ENCODE results near the gene UCN2. TPM values are rescaled to one million over a fixed set of nuclear protein-coding genes. Genes with fewer than 3 reads are reported as not detected.
"Not testable (repeated sequence)": the region's sequence is repeated elsewhere in the genome, so short reads cannot be mapped to it uniquely, and the experiment has no call there.

UCN2 gene
- total RNA-seq, 1 experiment from 2014 or later, result 21.4 TPM

- no peak for DNase-seq (ENCODE audit: low read depth)
Observed at GRCh38 chr3:48543271-48543866, 20.2 kb downstream of the UCN2 start.

- no peak for DNase-seq (ENCODE audit: low read depth)
Observed at GRCh38 chr3:48538451-48538850, 25.1 kb downstream of the UCN2 start.

- no peak for DNase-seq (ENCODE audit: low read depth)
Observed at GRCh38 chr3:48536785-48537184, 26.8 kb downstream of the UCN2 start.

GRCh38 chr3:48536116-48536515 is 27.5 kb downstream of the UCN2 start:
- DNase-seq (ENCODE audit: low read depth), result no peak

GRCh38 chr3:48535578-48535977 is 28.0 kb downstream of the UCN2 start:
- DNase-seq (ENCODE audit: low read depth), result no peak

GRCh38 chr3:48532977-48533337 is 30.6 kb downstream of the UCN2 start:
- no peak for DNase-seq (ENCODE audit: low read depth)

- no peak for DNase-seq (ENCODE audit: low read depth)
Observed at GRCh38 chr3:48532271-48532976, 31.2 kb downstream of the UCN2 start.

- DNase-seq (ENCODE audit: low read depth), result not testable (repeated sequence)
Observed at GRCh38 chr3:48530701-48531100, 32.9 kb downstream of the UCN2 start.

- no peak for DNase-seq (ENCODE audit: low read depth)
Observed at GRCh38 chr3:48528754-48529153, 34.8 kb downstream of the UCN2 start.

GRCh38 chr3:48528048-48528447 is 35.5 kb downstream of the UCN2 start:
- DNase-seq (ENCODE audit: low read depth), result no peak

GRCh38 chr3:48524970-48525369 is 38.6 kb downstream of the UCN2 start:
- DNase-seq (ENCODE audit: low read depth), result no peak

- no peak for DNase-seq (ENCODE audit: low read depth)
Observed at GRCh38 chr3:48521635-48522034, 41.9 kb downstream of the UCN2 start.

- no peak for DNase-seq (ENCODE audit: low read depth)
Observed at GRCh38 chr3:48519277-48519643, 44.3 kb downstream of the UCN2 start.

GRCh38 chr3:48518638-48519276 is 44.8 kb downstream of the UCN2 start:
- DNase-seq (ENCODE audit: low read depth), result no peak

GRCh38 chr3:48518069-48518468 is 45.5 kb downstream of the UCN2 start:
- no peak for DNase-seq (ENCODE audit: low read depth)

- DNase-seq (ENCODE audit: low read depth), result no peak
Observed at GRCh38 chr3:48516571-48516970, 47.0 kb downstream of the UCN2 start.

- no peak for DNase-seq (ENCODE audit: low read depth)
Observed at GRCh38 chr3:48514431-48515227, 49.0 kb downstream of the UCN2 start.

Small RNA genes within 50 kb of the gene (small RNA-seq; reads per million reads assigned to genes)
- gene MIR6823, result not detected

Other genes with a start within 250 kb of the UCN2 start
- not detected in 2 replicates for gene SPINK8, start 230.1 kb downstream of the UCN2 start, total RNA-seq (2014; rRNA removed; shearing (Covaris generic))
- not detected in 2 replicates for gene FBXW12, start 191.6 kb downstream of the UCN2 start, total RNA-seq (2014; rRNA removed; shearing (Covaris generic))
- 5.8 and 12.3 TPM in 2 replicates for gene PLXNB1, start 133.7 kb downstream of the UCN2 start, total RNA-seq (2014; rRNA removed; shearing (Covaris generic))
- 53.4 and 69.9 TPM in 2 replicates for gene CCDC51, start 123.7 kb downstream of the UCN2 start, total RNA-seq (2014; rRNA removed; shearing (Covaris generic))
- gene TMA7, start 123.5 kb downstream of the UCN2 start, total RNA-seq (2014; rRNA removed; shearing (Covaris generic)), result 368 and 782 TPM in 2 replicates
- 22.9 and 29.2 TPM in 2 replicates for gene ATRIP, start 117.0 kb downstream of the UCN2 start, total RNA-seq (2014; rRNA removed; shearing (Covaris generic))
- 171 and 206 TPM in 2 replicates for gene SHISA5, start 59.6 kb downstream of the UCN2 start, total RNA-seq (2014; rRNA removed; shearing (Covaris generic))
- 23.8 and 27.2 TPM in 2 replicates for gene PFKFB4, start 7.0 kb downstream of the UCN2 start, total RNA-seq (2014; rRNA removed; shearing (Covaris generic))
- 3.1 and 4.2 TPM in 2 replicates for gene COL7A1, start 31.5 kb upstream of the UCN2 start, total RNA-seq (2014; rRNA removed; shearing (Covaris generic))
- 359 and 364 TPM in 2 replicates for gene UQCRC1, start 45.9 kb upstream of the UCN2 start, total RNA-seq (2014; rRNA removed; shearing (Covaris generic))
- not detected in 2 replicates for gene TMEM89, start 58.0 kb upstream of the UCN2 start, total RNA-seq (2014; rRNA removed; shearing (Covaris generic))
- 21.9 and 23.6 TPM in 2 replicates for gene SLC26A6, start 71.7 kb upstream of the UCN2 start, total RNA-seq (2014; rRNA removed; shearing (Covaris generic))
- 3.5 and 3.8 TPM in 2 replicates for gene CELSR3, start 99.1 kb upstream of the UCN2 start, total RNA-seq (2014; rRNA removed; shearing (Covaris generic))
- gene NCKIPSD, start 122.1 kb upstream of the UCN2 start, total RNA-seq (2014; rRNA removed; shearing (Covaris generic)), result 34.2 and 39.2 TPM in 2 replicates
- gene IP6K2, start 153.4 kb upstream of the UCN2 start, total RNA-seq (2014; rRNA removed; shearing (Covaris generic)), result 45.8 and 65.7 TPM in 2 replicates

All from HT1080 (cell line).